GM19397 (cell line): ENCODE data around the gene MRPL52.
"Not testable (repeated sequence)": the region's sequence is repeated elsewhere in the genome, so short reads cannot be mapped to it uniquely, and the experiment has no call there.

ENCODE experiments used
- ATAC-seq: cut with Tn5 transposase; IDR thresholded peaks from one replicate; pipeline ENCODE4 v1.9.1; 2021; ENCODE audit warnings: mild to moderate bottlenecking, moderate library complexity; ENCODE audit not compliant: unreplicated experiment

MRPL52 gene

GRCh38 chr14:22808388-22809209 is 21.1 kb upstream of the MRPL52 start:
- no peak for ATAC-seq

GRCh38 chr14:22811722-22812121 is 18.0 kb upstream of the MRPL52 start:
- no peak for ATAC-seq

- ATAC-seq: no peak
These were observed 16.9 kb upstream of the MRPL52 start for GRCh38 chr14:22812744-22813143.

- ATAC-seq: no peak
These were observed 16.5 kb upstream of the MRPL52 start for GRCh38 chr14:22813145-22813544.

- ATAC-seq: no peak
These were observed 15.3 kb upstream of the MRPL52 start for GRCh38 chr14:22814373-22814772.

GRCh38 chr14:22814941-22815713 is 14.6 kb upstream of the MRPL52 start, which contains the start of gene SLC7A7:
SLC7A7 (minus strand) TSS chr14:22815435; CDS start chr14:22813398, 2,037 bp downstream.
- ATAC-seq: no peak

GRCh38 chr14:22819151-22819988 is 10.3 kb upstream of the MRPL52 start:
- no peak for ATAC-seq

- ATAC-seq: no peak
These were observed 9.0 kb upstream of the MRPL52 start for GRCh38 chr14:22820731-22821130.

- ATAC-seq: no peak
These were observed 8.3 kb upstream of the MRPL52 start for GRCh38 chr14:22821193-22822015.

GRCh38 chr14:22822016-22822570 is 7.6 kb upstream of the MRPL52 start:
- no peak for ATAC-seq

- ATAC-seq: peak; percentile 39
These were observed 7.1 kb upstream of the MRPL52 start for GRCh38 chr14:22822571-22823098.

GRCh38 chr14:22824711-22825359 is 4.9 kb upstream of the MRPL52 start:
- no peak for ATAC-seq

- not testable (repeated sequence) for ATAC-seq
These were observed 519 bp upstream of the MRPL52 start for GRCh38 chr14:22829076-22829660.

- ATAC-seq: no peak
These were observed 840 bp downstream of the MRPL52 start for GRCh38 chr14:22830443-22831010.

GRCh38 chr14:22835505-22835904 is 5.8 kb downstream of the MRPL52 start:
- no peak for ATAC-seq

GRCh38 chr14:22836301-22837113 is 6.8 kb downstream of the MRPL52 start, which contains the start of gene MMP14:
MMP14 (plus strand) TSS chr14:22836585; CDS start chr14:22836818, 233 bp downstream.
- no peak for ATAC-seq

GRCh38 chr14:22837114-22837749 is 7.5 kb downstream of the MRPL52 start:
- ATAC-seq: no peak
